GM21737 (cell line): ENCODE results near the gene CFI.
"Not testable (repeated sequence)": the region's sequence is repeated elsewhere in the genome, so short reads cannot be mapped to it uniquely, and the experiment has no call there.

Experiments used
- ATAC-seq: cut with Tn5 transposase; IDR thresholded peaks from one replicate; pipeline ENCODE4 v1.9.1; 2021; ENCODE audit warnings: mild to moderate bottlenecking, moderate library complexity; ENCODE audit not compliant: unreplicated experiment

CFI gene

GRCh38 chr4:109801099-109801789, 555 bp downstream of the CFI start:
- ATAC-seq, result no peak

DNA sequence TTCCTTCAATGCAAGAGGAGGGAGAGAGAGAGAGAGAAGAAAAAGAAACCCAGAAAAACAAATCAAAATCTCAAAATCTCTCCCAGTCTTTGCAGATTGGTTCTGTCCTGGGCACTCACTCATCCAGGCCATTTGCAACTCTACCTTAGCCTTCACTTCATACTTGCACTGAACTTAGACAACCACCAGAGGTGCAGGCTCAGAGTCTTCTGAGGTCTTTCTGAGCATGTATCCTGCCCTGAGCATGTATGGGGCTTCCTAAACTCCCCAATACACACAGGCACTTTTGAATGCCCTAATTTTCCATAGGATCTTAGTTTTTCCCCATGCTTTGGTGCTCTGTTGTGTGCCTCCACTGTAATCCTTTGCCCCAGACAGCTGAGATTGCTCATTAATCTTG, 2.9 kb downstream of the CFI start:
- no peak for ATAC-seq

- no peak for ATAC-seq
Observed at GRCh38 chr4:109795059-109795458, 6.7 kb downstream of the CFI start.

GRCh38 chr4:109787807-109788206, 14.0 kb downstream of the CFI start:
- no peak for ATAC-seq

GRCh38 chr4:109786846-109787245, 15.0 kb downstream of the CFI start:
- no peak for ATAC-seq

GRCh38 chr4:109782092-109782491, 19.7 kb downstream of the CFI start:
- ATAC-seq, result not testable (repeated sequence)

DNA sequence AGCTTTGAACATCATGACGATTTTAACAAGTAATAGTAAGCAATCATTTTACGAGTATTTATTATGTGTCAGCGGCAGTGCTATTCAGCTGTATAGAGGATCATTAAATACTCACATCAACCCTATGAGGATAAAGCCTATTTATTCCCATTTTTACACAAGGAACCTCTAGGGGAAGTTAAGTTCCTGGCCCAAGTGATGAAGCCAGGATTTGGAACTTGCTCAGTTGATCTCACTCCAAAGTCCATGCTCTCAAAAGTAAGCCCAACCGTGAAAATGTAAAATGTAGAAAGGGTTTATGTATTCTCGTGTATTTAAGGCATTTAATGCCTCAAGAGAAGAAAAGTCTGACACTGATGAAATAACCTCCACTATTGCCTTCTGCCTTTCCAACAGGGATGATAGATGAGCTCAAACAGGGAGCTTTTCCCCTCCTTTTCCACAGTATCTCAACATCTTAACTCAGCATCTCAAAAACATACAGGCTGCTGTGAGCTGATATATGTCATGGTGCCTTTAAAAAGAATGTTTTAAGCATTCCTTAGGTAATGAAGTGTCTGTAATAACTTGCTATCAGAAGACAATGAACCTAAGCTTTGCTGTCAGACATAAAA, 36.9 kb downstream of the CFI start:
- no peak for ATAC-seq

DNA sequence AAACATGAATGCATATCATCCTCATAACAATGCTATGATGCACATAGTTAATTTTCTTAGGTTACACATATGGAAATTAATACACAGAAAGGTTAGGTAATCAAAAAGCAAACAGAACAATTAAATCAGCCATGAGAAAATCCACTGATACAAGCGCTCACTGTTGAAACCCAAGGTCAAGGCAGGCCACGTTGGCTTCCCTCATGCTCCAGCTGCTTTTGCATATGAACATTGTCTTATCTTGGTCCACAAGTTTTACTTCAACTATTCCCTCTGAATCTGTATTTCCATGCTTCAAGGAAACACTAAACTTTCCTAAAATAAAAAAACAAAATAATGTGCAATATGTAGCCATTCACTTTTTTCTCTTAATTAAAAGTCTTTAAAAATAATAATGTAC, 37.4 kb downstream of the CFI start:
- no peak for ATAC-seq

GRCh38 chr4:109760682-109761081, 41.1 kb downstream of the CFI start:
- no peak for ATAC-seq

DNA sequence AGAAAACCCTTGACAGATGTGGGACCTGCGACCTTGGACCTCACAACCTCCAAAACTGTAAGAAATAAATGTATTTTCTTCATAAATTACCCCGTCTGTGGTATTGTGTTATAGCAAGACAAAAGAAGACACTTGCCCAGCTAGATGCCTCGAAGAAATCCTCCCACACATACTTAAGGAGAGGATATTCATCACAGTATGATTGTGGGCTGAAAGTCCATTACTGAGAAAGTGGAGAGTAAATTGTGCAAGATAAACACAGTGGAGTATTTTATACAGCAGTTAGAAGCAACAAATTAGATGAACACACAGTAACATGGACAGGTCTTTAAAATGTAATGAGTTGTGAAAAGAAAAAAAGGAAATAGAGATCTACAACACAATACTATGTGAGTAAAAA, 46.1 kb downstream of the CFI start:
- ATAC-seq, result no peak

DNA sequence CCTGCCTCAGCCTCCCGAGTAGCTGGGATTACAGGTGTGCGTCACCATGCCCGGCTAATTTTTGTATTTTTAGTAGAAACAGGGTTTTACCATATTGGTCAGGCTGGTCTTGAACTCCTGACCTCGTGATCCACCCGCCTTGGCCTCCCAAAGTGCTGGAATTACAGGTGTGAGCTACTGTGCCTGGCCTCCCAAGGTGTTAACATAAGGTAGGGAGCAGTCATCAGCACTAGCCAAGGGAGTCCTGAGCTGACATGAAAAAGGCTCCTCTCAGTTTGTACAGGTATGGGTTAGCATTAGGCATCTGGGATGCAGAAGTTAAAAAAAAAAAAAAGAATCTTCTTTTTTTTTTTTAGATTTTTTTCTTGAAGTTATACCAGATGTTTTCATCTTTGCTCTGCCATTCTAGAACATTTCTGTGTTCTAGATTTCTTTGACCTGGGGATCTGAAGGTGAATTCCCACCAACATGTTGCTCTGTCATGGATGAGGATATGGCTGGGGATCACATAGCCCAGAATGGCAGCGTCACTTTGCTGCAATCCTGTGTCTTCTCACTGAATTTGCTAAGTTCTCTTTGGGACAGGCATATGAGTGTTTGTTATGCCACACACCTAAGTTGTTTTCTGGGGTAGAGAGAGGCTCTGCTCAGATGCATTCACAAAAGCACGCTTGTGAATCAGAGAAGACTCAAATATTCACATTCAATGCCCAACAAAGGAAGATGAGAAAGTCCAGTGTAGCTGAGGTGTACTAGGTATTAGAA, 47.5 kb downstream of the CFI start:
- no peak for ATAC-seq

- ATAC-seq, result no peak
Observed at GRCh38 chr4:109752525-109752924, 49.3 kb downstream of the CFI start.

DNA sequence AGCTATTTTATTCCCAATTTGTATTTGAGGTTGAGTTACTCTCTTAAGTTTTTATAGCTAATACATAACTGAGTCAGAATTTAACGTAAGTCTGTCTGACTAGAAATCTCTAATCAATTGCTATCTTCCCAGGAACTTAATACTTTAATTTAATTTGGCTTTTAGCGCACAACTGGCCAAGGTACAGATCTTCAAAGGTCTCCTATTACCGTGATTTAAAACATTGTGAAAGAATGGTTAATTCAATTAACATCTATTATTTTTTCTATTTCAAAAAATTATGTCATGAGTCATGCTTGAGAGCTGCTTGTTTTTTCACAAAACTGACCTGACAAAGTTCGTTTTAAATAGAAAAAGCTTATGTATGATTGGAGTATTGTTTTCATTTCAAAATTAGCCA, 49.9 kb downstream of the CFI start:
- ATAC-seq, result no peak

GRCh38 chr4:109750652-109751244, 51.1 kb downstream of the CFI start:
- ATAC-seq, result no peak

GRCh38 chr4:109749388-109750082, 52.3 kb downstream of the CFI start:
- no peak for ATAC-seq

DNA sequence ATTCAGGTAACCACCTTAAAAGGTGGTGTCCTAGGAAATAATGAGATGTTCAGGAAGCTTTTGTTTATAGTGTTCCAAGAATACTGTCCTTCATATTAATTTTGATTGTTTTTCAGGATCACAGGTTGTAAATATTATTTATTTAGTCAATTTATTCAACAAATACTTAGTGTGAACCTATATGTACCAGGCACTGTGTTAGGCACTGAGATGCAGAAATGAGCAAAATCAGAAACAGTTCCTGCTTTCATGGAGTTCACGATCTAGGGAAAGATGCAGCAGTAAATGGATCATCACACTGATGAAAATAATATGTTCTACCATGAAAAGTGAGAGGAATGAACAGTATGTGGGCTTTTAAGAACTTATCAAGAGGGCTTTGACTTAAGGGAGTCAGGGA, 53.7 kb downstream of the CFI start:
- ATAC-seq, result no peak

DNA sequence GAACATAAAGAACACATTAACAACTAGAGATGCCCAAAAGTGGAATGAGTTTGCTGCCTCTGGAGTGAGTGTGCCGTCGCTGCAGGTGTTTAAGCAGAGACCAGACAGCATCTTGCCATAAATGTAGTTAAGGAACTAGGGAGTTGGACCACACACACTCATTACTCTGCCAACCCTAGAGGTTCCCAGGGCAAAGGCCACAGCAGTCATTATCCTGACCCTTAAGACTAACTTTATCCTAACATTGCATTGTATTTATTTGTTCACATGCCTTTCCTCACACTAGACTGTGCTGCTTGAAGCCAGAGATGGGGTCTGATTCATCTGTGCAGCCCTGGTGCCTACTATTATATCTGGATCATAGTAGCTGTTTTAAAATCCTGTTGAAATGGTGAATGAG, 55.1 kb downstream of the CFI start:
- no peak for ATAC-seq

DNA sequence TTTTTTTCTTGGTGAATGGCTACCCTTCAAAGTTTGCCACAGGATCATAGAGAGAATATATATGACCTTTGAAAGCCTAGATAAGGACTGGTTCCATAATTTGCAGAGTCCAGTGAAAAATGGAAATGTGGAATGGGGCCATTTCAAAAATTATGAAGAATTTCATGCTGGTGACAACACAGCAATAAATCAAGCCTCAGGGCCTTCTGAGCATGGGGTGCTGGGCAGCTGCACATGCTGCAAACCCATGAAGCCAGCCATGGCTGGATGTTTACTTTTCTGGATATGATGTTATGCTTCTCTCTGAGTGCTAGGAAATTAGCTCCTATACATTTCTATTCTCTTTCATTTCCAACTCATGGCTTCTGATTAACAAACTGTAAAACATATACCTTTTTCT, 56.0 kb downstream of the CFI start:
- ATAC-seq, result no peak

GRCh38 chr4:109739547-109739946, 62.3 kb downstream of the CFI start:
- no peak for ATAC-seq

DNA sequence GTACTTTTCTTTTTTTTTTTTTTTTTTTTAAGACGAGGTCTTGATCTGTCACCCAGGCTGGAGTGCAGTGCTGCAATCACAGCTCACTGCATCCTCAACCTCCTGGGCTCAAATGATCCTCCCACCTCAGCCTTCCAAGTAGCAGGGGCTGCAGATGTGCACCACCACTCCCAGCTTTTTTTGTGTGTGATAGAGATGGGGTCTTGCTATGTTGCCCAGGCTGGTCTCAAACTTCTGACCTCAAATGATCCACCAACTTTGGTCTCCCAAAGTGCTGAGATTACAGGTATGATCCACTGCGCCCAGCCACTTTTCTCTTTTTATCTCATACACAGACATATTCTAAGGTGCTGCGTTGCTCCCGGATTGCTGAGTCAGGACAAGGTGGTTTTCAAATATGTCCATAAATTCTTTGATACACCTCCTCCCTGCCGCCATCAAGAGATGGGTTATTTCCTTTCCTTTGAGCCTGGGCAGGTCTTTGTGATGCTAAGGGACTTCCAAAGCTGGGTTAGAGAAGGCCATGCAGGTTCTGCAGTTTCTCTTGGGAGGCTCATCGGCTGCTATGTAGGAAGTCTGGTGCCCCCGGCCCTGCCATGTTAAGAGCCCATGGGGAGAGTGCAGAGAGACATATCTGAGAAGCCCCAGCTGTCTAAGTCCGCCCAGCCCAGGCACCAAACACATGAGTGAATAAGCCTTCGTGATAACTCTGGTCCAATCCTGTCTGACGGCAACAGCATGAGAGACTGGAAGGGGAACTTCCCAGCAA, 63.5 kb downstream of the CFI start:
- ATAC-seq, result no peak
